H1 (cell line): Measurements from ENCODE around the gene RAB1B. TPM values are rescaled to one million over a fixed set of nuclear protein-coding genes. Genes with fewer than 3 reads are reported as not detected.

Experiments used
- CTCF ChIA-PET: fragments of 300-600 bp; sonication (Branson Sonifier 250); formaldehyde crosslinking; loops from one replicate; lab custom pipeline; 2021; ENCODE audit not compliant: partially characterized antibody; lab: Charles Lee
- POLR2A ChIA-PET: fragments of 300-600 bp; sonication (Branson Sonifier 250); formaldehyde crosslinking; loops from one replicate; lab custom pipeline; 2021; ENCODE audit warnings: inconsistent platforms; ENCODE audit not compliant: partially characterized antibody; lab: Charles Lee
- DNase-seq, 2 experiments: peaks; one replicate each; pipeline versions ENCODE4 v3.0.0 to v3.0.0-alpha.2; 2010 to 2022; ENCODE audit warnings: low spot score in 2 of 2, low read depth in 1 of 2, mixed read lengths in 1 of 2
- FAIRE-seq: peaks from 2 replicates; lab custom pipeline; 2011; peaks lifted over from hg19 to GRCh38; lab: Jason Lieb, UNC
- H2AFZ ChIP-seq: 2 replicates; pipeline ENCODE4 v1.8.1; 2012; ENCODE audit warnings: low read length, inconsistent platforms
- H2AK5ac ChIP-seq: 2 replicates; pipeline ENCODE4 v1.6.1; 2013; ENCODE audit warnings: low read depth, low read length
- H2BK120ac ChIP-seq: replicated peaks from 2 replicates; pipeline ENCODE3; 2013; ENCODE audit warnings: low read depth, low read length, inconsistent platforms
- H2BK12ac ChIP-seq: 2 replicates; pipeline ENCODE4 v1.6.1; 2013; ENCODE audit warnings: low read depth, low read length
- H2BK15ac ChIP-seq: 2 replicates; pipeline ENCODE4 v1.6.1; 2013; ENCODE audit warnings: low read length
- H2BK20ac ChIP-seq: 2 replicates; pipeline ENCODE4 v1.6.1; 2013; ENCODE audit warnings: low read length
- H2BK5ac ChIP-seq: 2 replicates; pipeline ENCODE4 v1.6.1; 2013; ENCODE audit warnings: low read depth, low read length
- H3K14ac ChIP-seq: 2 replicates; pipeline ENCODE4 v1.6.1; 2013; ENCODE audit warnings: inconsistent platforms; ENCODE audit not compliant: insufficient read length
- H3K18ac ChIP-seq: 2 replicates; pipeline ENCODE4 v1.6.1; 2013; ENCODE audit warnings: low read length; ENCODE audit errors: extremely low read depth
- H3K23ac ChIP-seq: 2 replicates; pipeline ENCODE4 v1.6.1; 2013; ENCODE audit warnings: inconsistent platforms; ENCODE audit not compliant: insufficient read length
- H3K23me2 ChIP-seq: 2 replicates; pipeline ENCODE4 v1.6.1; 2013; ENCODE audit warnings: low read depth, low read length
- H3K27ac ChIP-seq: 2 replicates; pipeline ENCODE4 v1.6.1; 2011; ENCODE audit warnings: low read depth, low read length, inconsistent platforms
- H3K27me3 ChIP-seq, 4 experiments: replicated peaks in 1 of 4; 1 replicate in 1 of 4; 2 replicates in 3 of 4; pipeline versions ENCODE4 v1.6.1 to v1.8.1; 2011 to 2013; ENCODE audit warnings: low read length in 3 of 4, mild to moderate bottlenecking in 3 of 4, inconsistent platforms in 2 of 4, mixed read lengths in 2 of 4, moderate library complexity in 1 of 4; ENCODE audit not compliant: control insufficient read depth in 3 of 4, insufficient read depth in 3 of 4; ENCODE audit errors: extremely low read depth in 1 of 4
- H3K36me3 ChIP-seq, 4 experiments: 2 replicates each; pipeline versions ENCODE4 v1.6.1 to v1.8.1; 2011 to 2013; ENCODE audit warnings: mild to moderate bottlenecking in 4 of 4, low read length in 3 of 4, moderate library complexity in 2 of 4, control low read depth in 1 of 4, inconsistent platforms in 1 of 4; ENCODE audit not compliant: insufficient read depth in 4 of 4, control insufficient read depth in 2 of 4
- H3K4ac ChIP-seq: replicated peaks from 2 replicates; pipeline ENCODE3; 2013; ENCODE audit warnings: low read length, low read depth, mixed read lengths, inconsistent platforms; ENCODE audit not compliant: insufficient read length
- H3K4me1 ChIP-seq, 4 experiments: replicated peaks in 1 of 4; 1 replicate in 1 of 4; 2 replicates in 3 of 4; pipeline versions ENCODE4 v1.6.1 to v1.8.1; 2011 to 2013; ENCODE audit warnings: low read length in 3 of 4, inconsistent platforms in 2 of 4, mixed read lengths in 1 of 4; ENCODE audit not compliant: insufficient read depth in 4 of 4, control insufficient read depth in 3 of 4
- H3K4me2 ChIP-seq, 2 experiments: 2 replicates each; pipeline versions ENCODE4 v1.6.1 to v1.8.1; 2011 to 2013; ENCODE audit warnings: low read depth in 2 of 2, low read length in 2 of 2, control low read depth in 1 of 2, inconsistent platforms in 1 of 2, mild to moderate bottlenecking in 1 of 2; ENCODE audit not compliant: insufficient read depth in 1 of 2
- H3K4me3 ChIP-seq, 4 experiments: fragments of 200-600, 300-600 bp in 1 of 4; sonication (generic), shearing (Covaris generic), sonication (Bioruptor Twin) in 1 of 4; 2 replicates each; pipeline versions ENCODE4 v1.5.1 to v1.8.1; 2011 to 2016; ENCODE audit warnings: low read length in 4 of 4, low read depth in 3 of 4, control low read depth in 2 of 4, inconsistent platforms in 2 of 4, mild to moderate bottlenecking in 2 of 4, mixed read lengths in 1 of 4, moderate library complexity in 1 of 4; ENCODE audit not compliant: insufficient read depth in 2 of 4; ENCODE audit errors: extremely low read depth in 1 of 4
- H3K56ac ChIP-seq: replicated peaks from 2 replicates; pipeline ENCODE3; 2013; ENCODE audit warnings: low read depth, mild to moderate bottlenecking, mixed read lengths, low read length, inconsistent platforms; ENCODE audit not compliant: insufficient read length
- H3K79me1 ChIP-seq: 2 replicates; pipeline ENCODE4 v1.6.1; 2013; ENCODE audit warnings: low read depth, low read length, control low read depth
- H3K79me2 ChIP-seq, 2 experiments: 2 replicates each; pipeline versions ENCODE4 v1.6.1 to v1.8.1; 2012 to 2013; ENCODE audit warnings: low read length in 2 of 2, mild to moderate bottlenecking in 2 of 2, inconsistent platforms in 1 of 2; ENCODE audit not compliant: insufficient read depth in 2 of 2, control insufficient read depth in 1 of 2
- H3K9ac ChIP-seq, 4 experiments: replicated peaks in 1 of 4; 1 replicate in 1 of 4; 2 replicates in 3 of 4; pipeline versions ENCODE4 v1.6.1 to v1.8.1; 2011 to 2013; ENCODE audit warnings: low read depth in 3 of 4, low read length in 3 of 4, control low read depth in 2 of 4, mild to moderate bottlenecking in 2 of 4, moderate library complexity in 2 of 4, inconsistent platforms in 1 of 4; ENCODE audit errors: extremely low read depth in 1 of 4
- H3K9me3 ChIP-seq, 2 experiments: 2 replicates each; pipeline versions ENCODE4 v1.6.1 to v1.8.1; 2012 to 2013; ENCODE audit warnings: mild to moderate bottlenecking in 2 of 2, moderate library complexity in 2 of 2, control low read depth in 1 of 2, inconsistent platforms in 1 of 2, low read depth in 1 of 2, low read length in 1 of 2, mixed read lengths in 1 of 2; ENCODE audit not compliant: insufficient read depth in 2 of 2
- H4K20me1 ChIP-seq, 2 experiments: replicated peaks in 1 of 2; 2 replicates each; pipeline versions ENCODE3 to v1.8.1; 2011 to 2013; ENCODE audit warnings: inconsistent platforms in 2 of 2, low read length in 2 of 2, mild to moderate bottlenecking in 1 of 2; ENCODE audit not compliant: insufficient read depth in 2 of 2, control insufficient read depth in 1 of 2
- H4K5ac ChIP-seq: 2 replicates; pipeline ENCODE4 v1.6.1; 2013; ENCODE audit warnings: low read length, low read depth, mixed read lengths, inconsistent platforms; ENCODE audit not compliant: insufficient read length
- H4K8ac ChIP-seq: 2 replicates; pipeline ENCODE4 v1.8.0; 2013; ENCODE audit warnings: mild to moderate bottlenecking, moderate library complexity, low read length, inconsistent platforms; ENCODE audit not compliant: insufficient read depth; ENCODE audit errors: extremely low read depth
- H4K91ac ChIP-seq: replicated peaks from 2 replicates; pipeline ENCODE3; 2013; ENCODE audit warnings: low read length, mixed read lengths, inconsistent platforms; ENCODE audit not compliant: insufficient read length
- BACH1 ChIP-seq: IDR thresholded peaks from 2 replicates; pipeline ENCODE4 v1.6.1; 2012; ENCODE audit warnings: low read length, improper control_type of control experiment
- CBX5 ChIP-seq: fragments of 300-800, 300-1000 bp; sonication (generic); IDR thresholded peaks from 2 replicates; pipeline ENCODE4 v1.7.1; 2016; ENCODE audit warnings: antibody characterized with exemption, low read length, low read depth
- JUND ChIP-seq: IDR thresholded peaks from 2 replicates; pipeline ENCODE4 v1.6.1; 2011; ENCODE audit warnings: mild to moderate bottlenecking, improper control_type of control experiment, low read length
- KDM1A ChIP-seq: fragments of 200-600, 300-600 bp; sonication (generic); IDR thresholded peaks from 2 replicates; pipeline ENCODE4 v1.7.1; 2016; ENCODE audit warnings: mild to moderate bottlenecking, low read length, borderline replicate concordance
- RBBP5 ChIP-seq: IDR thresholded peaks from 2 replicates; pipeline ENCODE4 v1.7.1; 2012; ENCODE audit warnings: low read depth, mild to moderate bottlenecking, inconsistent platforms, low read length, moderate library complexity, borderline replicate concordance
- SAP30 ChIP-seq: fragments of 300-600 bp; sonication (generic); IDR thresholded peaks from 2 replicates; pipeline ENCODE4 v1.7.1; 2012; ENCODE audit warnings: low read length, moderate library complexity, mild to moderate bottlenecking, inconsistent platforms; ENCODE audit not compliant: insufficient read depth, insufficient replicate concordance
- TAF7 ChIP-seq: optimal IDR thresholded peaks from 2 replicates; pipeline ENCODE3; 2011; ENCODE audit warnings: low read depth, mild to moderate bottlenecking, inconsistent platforms, low read length, moderate library complexity, borderline replicate concordance
- YY1 ChIP-seq: IDR thresholded peaks from 2 replicates; pipeline ENCODE4 v1.6.1; 2011; ENCODE audit warnings: low read depth, mild to moderate bottlenecking, low read length
- WGBS, 2 experiments: shearing (Covaris generic) in 1 of 2; methylation state at CpG; one replicate each; pipeline versions ENCODE4 v1.1.6 to v1.1.7; 2013 to 2015; ENCODE audit warnings: low lambda C conversion rate in 2 of 2, mixed read lengths in 2 of 2, inconsistent platforms in 1 of 2, low coverage in 1 of 2, missing lambda C conversion rate in 1 of 2; ENCODE audit not compliant: insufficient replicate concordance in 2 of 2, insufficient coverage in 1 of 2, insufficient read length in 1 of 2; ENCODE audit errors: extremely low coverage in 1 of 2, missing lambda C conversion rate in 1 of 2; 5-methylcytosine and 5-hydroxymethylcytosine counted together
- polyA plus RNA-seq, 7 experiments: library from polyadenylated mRNA; depleted of rRNA in 3 of 7; stranded (reverse) in 5 of 7; unstranded in 2 of 7; fragments of >200 nt in 5 of 7; fragments of 200-250 nt in 2 of 7; gene quantifications; 1 replicate in 5 of 7; 2 replicates in 1 of 7; 4 replicates in 1 of 7; pipeline versions ENCODE4 v1.2.1 to v1.2.3, GENCODE V29; 2011 to 2013; ENCODE audit warnings: missing spikeins in 2 of 7, mixed read lengths in 2 of 7
- total RNA-seq: library from RNA; stranded (reverse); fragmentation: NEBNext Ultra II Directional; extraction: Animal tissue kit (Norgen Biotek cat#: 25700); gene quantifications from 2 replicates; pipeline ENCODE4 v1.2.1, GENCODE V29; 2021
- TF ChIP-seq, protein P1 (sequence below): IDR thresholded peaks from 2 replicates; pipeline ENCODE4 v1.6.1; 2012; ENCODE audit warnings: inconsistent platforms

The RAB1B gene
- total and polyA plus RNA-seq, 2 of the 8 experiments (the other 6 are each of a cell fraction or from before 2014, with no cell fraction given) = 100 to 217 TPM

DNA sequence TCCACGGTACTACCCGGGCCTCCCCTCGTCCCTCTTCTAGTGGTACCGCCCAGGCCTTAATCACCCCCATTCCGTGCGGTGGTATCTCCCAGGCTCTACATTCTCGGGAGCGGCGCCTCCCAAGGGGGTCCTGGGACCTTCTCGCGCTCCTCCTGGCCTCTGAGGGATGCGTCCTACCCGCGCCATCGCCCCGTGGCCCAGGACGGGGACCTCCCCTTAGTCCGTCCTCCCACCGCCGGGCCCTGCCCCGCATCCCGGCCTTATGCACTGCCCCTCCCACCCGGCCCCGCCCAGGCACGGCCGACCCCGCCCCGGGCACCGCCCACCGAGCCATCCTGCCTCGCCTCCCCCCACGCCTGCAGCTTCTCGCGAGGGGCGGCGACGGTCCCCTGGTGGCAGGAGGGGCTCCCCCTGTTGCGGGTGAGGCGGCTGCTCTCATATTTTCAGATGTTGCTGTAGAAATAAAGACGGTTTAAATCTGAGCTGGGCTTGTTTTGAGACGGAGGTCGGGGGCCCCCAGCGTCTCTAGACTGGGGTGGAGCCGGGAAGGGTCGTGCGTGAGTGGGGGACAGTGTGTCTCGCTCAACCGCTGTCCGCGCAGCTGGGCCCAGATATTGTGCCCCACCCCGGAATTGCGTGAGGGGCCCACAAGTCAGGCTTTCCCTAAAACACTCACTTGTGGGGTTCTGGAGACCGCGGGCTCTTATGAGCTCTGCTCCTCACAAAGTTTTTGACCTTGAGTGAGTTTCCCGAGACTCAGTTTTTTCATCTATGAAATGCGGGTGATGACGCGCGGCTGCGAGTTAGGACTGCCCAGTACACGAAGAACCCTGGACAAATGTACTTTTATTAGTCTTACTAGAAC, 828 bp upstream of the RAB1B start:
- Histone ChIP-seq H4K20me1 (peaks cover 5 to 17% of the 10 kb centered on the region in 2 experiments), H2AK5ac (no peak overlapping the region), H4K8ac (no peak overlapping the region; the same call in 1 of the 2 replicates), H3K18ac (peak overlapping the region; percentile 25), H4K91ac (no peak overlapping the region), H3K23me2 (peaks cover 9% of the 10 kb centered on the region), H3K27ac (no peak overlapping the region), H3K56ac (peak overlapping the region; percentile 5), H3K4ac (no peak overlapping the region), H2BK120ac (no peak overlapping the region), H3K4me1 (peaks cover 0 to 5% (median 3%) of the 10 kb centered on the region in 4 experiments; a peak in 5 of 7 replicates), H2BK15ac (no peak overlapping the region), H3K9me3 (no peaks in the 10 kb centered on the region), H2BK20ac (no peak overlapping the region), H3K4me2 (peak overlapping the region; percentile 88 to 96), H3K23ac (no peak overlapping the region), H3K14ac (no peak overlapping the region), H4K5ac (peak overlapping the region; percentile 32), H3K36me3 (peaks cover 8 to 19% (median 15%) of the 10 kb centered on the region in 4 experiments; a peak in 7 of 8 replicates), H2BK5ac (peak overlapping the region; percentile 47; the same call in 1 of the 2 replicates), H3K4me3 (peak overlapping the region; percentile 57 to 91 (median 72)), H3K79me1 (peaks cover 6% of the 10 kb centered on the region; the same call in 1 of the 2 replicates), H3K27me3 (no peaks in the 10 kb centered on the region), H2BK12ac (no peak overlapping the region), H3K79me2 (peaks cover 0 to 13% of the 10 kb centered on the region in 2 experiments; a peak in 2 of 4 replicates), H2AFZ (no peak overlapping the region), H3K9ac (peak overlapping the region in 2 of 4 experiments; percentile 8 to 21; a peak in 3 of 7 replicates)
- WGBS, 2 experiments = 5% methylated on average over 43 of the region's 61 CpGs; no CpG with 5 or more reads in 1 of the 2 experiments
- FAIRE-seq (no peak), DNase-seq (peak; percentile 51 to 88)
- CTCF ChIA-PET = interaction anchor here (0.7 to 6.6 kb wide), 16 partner anchors 9 to 379 kb away, joined by 3 to 48 read pairs (median 4); partner anchors contain the start of genes FIBP and YIF1A
- POLR2A ChIA-PET = interaction anchor here (0.7 to 9.0 kb wide), 12 partner anchors 13 to 198 kb away, joined by 3 to 125 read pairs (median 5); partner anchors contain the start of genes CNIH2, RIN1 and YIF1A
- TF ChIP-seq SAP30 (peak; percentile 40), RBBP5 (0 out of 2 replicates have a peak, but pooled peaks have one; percentile 56), YY1 (no peak), KDM1A (no peak), CBX5 (no peak), TAF7 (peak; percentile 8), JUND (peak; percentile 88), BACH1 (peak; percentile 52)
- TF ChIP-seq, protein P1, sequence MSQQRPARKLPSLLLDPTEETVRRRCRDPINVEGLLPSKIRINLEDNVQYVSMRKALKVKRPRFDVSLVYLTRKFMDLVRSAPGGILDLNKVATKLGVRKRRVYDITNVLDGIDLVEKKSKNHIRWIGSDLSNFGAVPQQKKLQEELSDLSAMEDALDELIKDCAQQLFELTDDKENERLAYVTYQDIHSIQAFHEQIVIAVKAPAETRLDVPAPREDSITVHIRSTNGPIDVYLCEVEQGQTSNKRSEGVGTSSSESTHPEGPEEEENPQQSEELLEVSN = no peak
